Measurements from ENCODE around the gene NCAPG2. TPM values are rescaled to one million over a fixed set of nuclear protein-coding genes. Genes with fewer than 3 reads are reported as not detected.

The NCAPG2 gene
- polyA plus RNA-seq, 4 donors, result 23.4 to 27.4 (median 25.5) TPM

GRCh38 chr7:158735935-158736334 lies 31.3 kb upstream of the NCAPG2 start:
- DNase-seq (ENCODE audit: low read depth in 4 of 4, low spot score in 3 of 4), result no peak

DNA sequence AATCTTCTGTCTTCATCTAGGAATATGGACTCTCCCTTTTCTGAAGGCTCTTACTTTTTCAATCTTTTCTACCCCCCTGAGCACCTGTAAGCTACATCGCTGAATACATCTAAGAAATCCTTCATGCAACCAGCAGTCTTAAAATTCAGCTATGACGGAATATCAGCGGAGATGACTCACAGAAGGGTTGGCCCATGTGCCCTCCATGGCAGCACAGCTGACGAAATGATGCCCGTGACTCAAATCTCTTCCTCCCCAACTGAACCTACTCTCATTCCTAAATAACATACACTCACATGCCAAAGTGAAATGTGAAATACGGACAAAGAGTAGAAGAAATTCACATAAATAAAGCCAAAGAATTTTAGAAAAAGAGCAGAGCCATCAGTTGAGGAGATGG lies 30.3 kb upstream of the NCAPG2 start:
- DNase-seq (ENCODE audit: low read depth in 4 of 4, low spot score in 3 of 4), result no peak

- DNase-seq (ENCODE audit: low read depth in 4 of 4, low spot score in 3 of 4), result no peak
Observed at GRCh38 chr7:158733775-158734494, 29.3 kb upstream of the NCAPG2 start.

DNA sequence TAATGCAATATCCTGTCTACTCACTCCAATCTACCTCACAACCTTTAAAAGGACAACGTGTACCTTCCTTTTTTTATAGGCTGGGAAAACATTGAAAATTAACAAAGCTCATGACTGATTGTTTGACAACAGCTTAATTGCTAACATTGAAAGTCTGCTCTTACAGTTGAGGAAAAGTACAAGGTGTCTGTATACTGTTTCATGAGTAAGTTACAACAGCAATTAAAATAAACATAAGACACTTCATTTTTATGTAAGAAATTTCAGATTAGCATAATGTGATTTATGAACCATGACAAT lies 28.6 kb upstream of the NCAPG2 start:
- DNase-seq (ENCODE audit: low read depth in 4 of 4, low spot score in 3 of 4), result no peak

DNA sequence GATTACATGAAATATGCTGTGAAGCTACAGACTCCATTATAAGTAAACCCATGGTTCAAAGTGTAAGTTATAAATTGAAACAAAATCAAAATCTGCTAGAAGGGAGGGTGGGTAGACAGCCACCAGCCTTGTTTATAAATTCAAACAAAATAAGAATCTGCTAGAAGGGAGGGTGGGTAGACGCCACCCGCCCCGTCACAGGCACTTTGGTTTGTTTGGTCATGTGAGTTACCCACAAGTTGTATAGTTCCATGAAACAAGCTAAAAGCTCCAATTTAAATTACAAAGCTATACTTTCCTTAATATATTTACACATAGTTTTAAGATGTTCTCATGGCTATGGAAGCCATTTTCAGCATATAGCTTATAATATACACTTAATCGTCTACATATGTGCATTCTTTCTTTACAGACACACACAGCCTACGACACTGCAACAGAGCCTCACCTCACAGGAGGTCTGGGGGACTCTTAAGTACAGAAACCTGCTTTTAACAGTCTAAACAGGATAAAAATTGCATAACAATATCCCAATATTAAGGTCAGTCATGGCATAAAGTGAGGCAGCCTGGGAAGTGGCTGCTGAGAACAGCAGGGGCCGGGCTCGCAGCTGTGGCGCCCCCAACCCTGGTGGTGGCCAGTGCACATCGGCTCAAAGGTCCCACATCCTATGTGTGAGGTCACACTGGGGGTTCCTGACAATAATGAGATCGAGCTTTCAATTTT lies 28.1 kb upstream of the NCAPG2 start:
- DNase-seq (ENCODE audit: low read depth in 4 of 4, low spot score in 3 of 4), result no peak

DNA sequence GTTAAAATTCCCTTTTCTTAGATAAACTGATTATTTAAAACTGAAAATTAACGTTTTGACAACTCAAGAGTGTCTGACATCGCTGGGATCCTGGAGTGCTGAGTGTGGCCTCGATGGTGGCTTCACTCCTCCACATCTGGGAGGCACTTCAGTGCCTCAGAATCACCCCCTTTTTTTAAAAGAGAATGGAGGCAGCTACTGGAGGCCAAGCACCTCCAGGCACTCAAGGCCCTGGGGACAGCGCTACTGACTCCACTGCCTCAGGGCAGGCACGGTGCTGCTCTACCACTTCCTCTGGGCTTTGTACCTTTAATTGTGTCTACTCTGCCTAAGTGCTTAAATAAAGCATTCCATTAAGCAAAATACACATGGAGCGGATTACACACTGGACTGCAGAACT lies 27.2 kb upstream of the NCAPG2 start:
- DNase-seq (ENCODE audit: low read depth in 4 of 4, low spot score in 3 of 4), result no peak

- DNase-seq (ENCODE audit: low read depth in 4 of 4, low spot score in 3 of 4), result no peak
Observed at GRCh38 chr7:158730383-158731346, 26.1 kb upstream of the NCAPG2 start.

DNA sequence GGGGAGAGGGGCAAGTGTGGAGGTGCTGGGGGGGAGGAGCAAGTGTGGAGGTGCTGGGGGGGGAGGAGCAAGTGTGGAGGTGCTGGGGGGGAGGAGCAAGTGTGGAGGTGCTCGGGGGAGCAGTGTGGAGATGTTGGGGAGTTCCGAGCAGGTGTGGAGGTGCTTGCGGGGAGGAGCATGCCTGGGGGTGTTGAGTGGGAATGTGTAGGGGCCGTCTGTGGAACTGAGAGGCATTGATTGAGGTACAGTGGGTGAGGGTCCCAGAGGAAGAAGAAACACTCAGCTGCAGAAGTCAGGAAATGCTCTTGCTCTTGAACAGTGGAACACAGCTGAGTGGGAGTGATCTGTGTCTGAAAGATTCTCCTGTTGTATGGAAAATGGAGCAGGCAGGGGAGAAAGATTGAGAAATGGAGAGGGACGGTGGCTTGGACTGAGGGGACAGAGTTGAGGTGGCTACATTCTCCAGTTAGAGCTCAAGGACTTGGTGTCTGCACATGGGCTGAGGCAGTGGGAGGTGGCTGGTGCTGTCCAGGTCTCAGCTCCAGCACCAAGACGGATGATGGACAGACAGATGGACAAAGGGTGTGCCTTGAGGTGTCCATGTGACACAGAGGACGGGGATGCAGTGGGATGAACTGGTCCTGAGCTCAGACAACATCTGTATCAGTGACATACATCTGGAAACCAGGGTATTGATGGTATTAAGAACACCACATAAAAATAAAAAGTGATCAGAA lies 25.2 kb upstream of the NCAPG2 start:
- DNase-seq (ENCODE audit: low read depth in 4 of 4, low spot score in 3 of 4), result no peak

DNA sequence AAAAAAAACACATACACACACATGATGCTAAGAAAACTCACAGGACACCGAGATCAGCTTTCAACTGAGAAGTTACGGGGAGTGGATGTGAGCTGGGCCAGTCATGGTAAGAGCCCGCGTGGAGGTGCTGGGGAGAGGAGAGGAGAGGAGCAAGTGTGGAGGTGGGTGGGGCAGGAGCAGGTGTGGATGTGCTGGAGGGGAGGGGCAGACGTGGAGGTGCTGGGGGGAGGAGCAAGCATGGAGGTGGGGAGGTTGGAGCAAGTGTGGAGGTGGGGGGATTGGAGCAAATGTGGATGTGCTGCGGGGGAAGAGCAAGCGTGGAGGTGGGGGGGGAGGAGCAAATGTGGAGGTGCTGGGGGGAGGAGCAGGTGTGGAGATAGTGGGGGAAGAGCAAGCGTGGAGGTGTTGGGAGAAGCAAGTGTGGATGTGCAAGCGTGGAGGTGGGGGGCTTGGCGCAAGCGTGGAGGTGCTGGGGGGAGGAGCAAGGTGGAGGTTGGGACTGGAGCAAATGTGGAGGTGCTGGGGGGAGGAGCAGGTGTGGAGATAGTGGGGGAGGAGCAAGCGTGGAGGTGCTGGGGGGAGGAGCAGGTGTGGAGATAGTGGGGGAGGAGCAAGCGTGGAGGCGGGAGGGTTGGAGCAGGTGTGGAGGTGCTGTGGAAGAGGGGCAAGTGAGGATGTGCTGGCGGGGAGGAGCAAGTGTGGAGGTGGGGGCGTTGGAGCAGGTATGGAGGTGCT lies 24.5 kb upstream of the NCAPG2 start:
- DNase-seq (ENCODE audit: low read depth in 4 of 4, low spot score in 3 of 4), result no peak

GRCh38 chr7:158727690-158728089 lies 23.1 kb upstream of the NCAPG2 start:
- DNase-seq (ENCODE audit: low read depth in 4 of 4, low spot score in 3 of 4), result no peak

- no peak for DNase-seq (ENCODE audit: low read depth in 4 of 4, low spot score in 3 of 4)
Observed at GRCh38 chr7:158726277-158726807, 21.7 kb upstream of the NCAPG2 start.

DNA sequence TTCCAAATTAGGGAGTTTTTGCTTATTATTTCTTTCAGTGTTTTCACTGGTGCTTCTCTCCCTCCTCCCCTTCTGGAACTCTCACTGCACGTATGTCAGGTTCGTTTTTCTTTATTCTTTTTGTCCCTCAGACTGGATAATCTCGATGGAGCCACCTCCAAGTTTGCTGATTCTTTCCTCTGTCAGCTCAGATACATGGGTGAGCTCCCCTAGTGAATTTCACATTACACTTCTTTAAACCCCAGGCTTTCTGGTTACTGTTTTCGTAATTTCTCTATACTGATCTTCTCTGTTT lies 20.8 kb upstream of the NCAPG2 start:
- DNase-seq (ENCODE audit: low read depth in 4 of 4, low spot score in 3 of 4), result no peak

GRCh38 chr7:158724658-158725505 lies 20.3 kb upstream of the NCAPG2 start:
- DNase-seq (ENCODE audit: low read depth in 4 of 4, low spot score in 3 of 4), result no peak

GRCh38 chr7:158723714-158724385 lies 19.2 kb upstream of the NCAPG2 start:
- no peak for DNase-seq (ENCODE audit: low read depth in 4 of 4, low spot score in 3 of 4)

GRCh38 chr7:158723266-158723665 lies 18.7 kb upstream of the NCAPG2 start:
- DNase-seq (ENCODE audit: low read depth in 4 of 4, low spot score in 3 of 4), result no peak

- no peak for DNase-seq (ENCODE audit: low read depth in 4 of 4, low spot score in 3 of 4)
Observed at GRCh38 chr7:158722574-158723237, 18.1 kb upstream of the NCAPG2 start.

DNA sequence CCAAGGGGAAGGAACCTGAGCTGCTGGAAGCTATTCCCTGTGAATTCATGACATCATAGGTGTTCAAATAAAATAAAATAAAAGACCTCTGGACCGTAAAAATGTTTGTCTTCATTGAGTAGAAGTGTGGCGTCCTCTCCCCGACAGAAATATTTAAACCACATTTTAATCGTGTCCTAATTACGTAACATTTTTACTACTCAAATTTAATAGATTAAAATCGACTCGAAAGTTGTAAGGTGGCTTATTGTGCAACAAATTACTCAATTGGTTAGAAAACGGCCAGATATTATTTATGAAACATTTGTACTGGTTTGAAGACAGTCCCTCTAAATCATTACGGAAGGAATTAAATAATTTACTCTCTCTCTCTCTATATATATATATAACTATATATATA lies 15.5 kb upstream of the NCAPG2 start:
- no peak for DNase-seq (ENCODE audit: low read depth in 4 of 4, low spot score in 3 of 4)

DNA sequence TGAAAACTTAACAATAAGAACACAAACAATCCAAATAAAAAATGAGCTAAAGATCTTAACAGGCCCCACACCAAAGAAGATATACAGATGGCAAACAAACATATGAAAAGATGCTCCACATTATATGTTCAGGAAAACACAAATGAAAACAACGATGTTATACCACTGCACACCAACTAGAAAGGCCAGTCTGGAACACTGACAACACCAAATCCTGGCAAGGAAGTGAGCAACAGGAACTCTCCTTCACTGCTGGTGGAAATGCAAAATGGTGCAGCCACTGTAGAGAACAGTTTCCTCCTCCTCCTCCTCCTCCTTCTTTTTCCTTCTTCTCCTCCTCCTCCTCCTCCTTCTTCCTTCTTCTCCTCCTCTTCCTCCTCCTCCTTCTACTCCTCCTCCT lies 12.2 kb upstream of the NCAPG2 start:
- DNase-seq (ENCODE audit: low read depth in 4 of 4, low spot score in 3 of 4), result no peak

Measured in left renal pelvis (tissue), 4 donors.